GM12878 (cell line): ENCODE results near the gene COL24A1.

Experiments
- ATF2 ChIP-seq: IDR thresholded peaks from 2 replicates; pipeline ENCODE4 v1.6.1; 2012; ENCODE audit warnings: low read length, inconsistent platforms
- CBFB ChIP-seq: IDR thresholded peaks from 2 replicates; pipeline ENCODE4 v1.6.1; 2016; ENCODE audit warnings: antibody characterized with exemption, low read depth
- EZH2 ChIP-seq: IDR thresholded peaks from 2 replicates; pipeline ENCODE4 v1.6.1; 2012; ENCODE audit warnings: low read depth, mild to moderate bottlenecking, control low read depth, inconsistent platforms, low read length, borderline replicate concordance; ENCODE audit not compliant: control insufficient read depth
- PML ChIP-seq: IDR thresholded peaks from 2 replicates; pipeline ENCODE4 v1.6.1; 2012; ENCODE audit warnings: low read length, inconsistent platforms
- RCOR1 ChIP-seq: conservative IDR thresholded peaks from 2 replicates; pipeline ENCODE4 v1.6.1; 2012; ENCODE audit warnings: low read depth, low read length, improper control_type of control experiment
- SMC3 ChIP-seq: IDR thresholded peaks from 2 replicates; pipeline ENCODE4 v1.6.1; 2011; ENCODE audit warnings: low read length, improper control_type of control experiment, borderline replicate concordance
- ZNF24 ChIP-seq: fragments of 450-650 bp; IDR thresholded peaks from 2 replicates; pipeline ENCODE4 v1.6.1; 2017; ENCODE audit warnings: antibody characterized with exemption, mild to moderate bottlenecking
- TF ChIP-seq, protein P1 (sequence below): IDR thresholded peaks from 2 replicates; pipeline ENCODE4 v1.6.1; 2012; ENCODE audit warnings: mild to moderate bottlenecking, low read depth, low read length
- TF ChIP-seq, protein P2 (sequence below): fragments of 450-650 bp; conservative IDR thresholded peaks from 2 replicates; pipeline ENCODE4 v1.6.1; 2017; ENCODE audit warnings: mild to moderate bottlenecking, moderate library complexity

- TF ChIP-seq CBFB (no peak), ATF2 (peak; percentile 31; the same call in 1 of the 2 replicates), PML (no peak), EZH2 (no peak), SMC3 (no peak), RCOR1 (no peak), ZNF24 (no peak)
- TF ChIP-seq, protein P1, sequence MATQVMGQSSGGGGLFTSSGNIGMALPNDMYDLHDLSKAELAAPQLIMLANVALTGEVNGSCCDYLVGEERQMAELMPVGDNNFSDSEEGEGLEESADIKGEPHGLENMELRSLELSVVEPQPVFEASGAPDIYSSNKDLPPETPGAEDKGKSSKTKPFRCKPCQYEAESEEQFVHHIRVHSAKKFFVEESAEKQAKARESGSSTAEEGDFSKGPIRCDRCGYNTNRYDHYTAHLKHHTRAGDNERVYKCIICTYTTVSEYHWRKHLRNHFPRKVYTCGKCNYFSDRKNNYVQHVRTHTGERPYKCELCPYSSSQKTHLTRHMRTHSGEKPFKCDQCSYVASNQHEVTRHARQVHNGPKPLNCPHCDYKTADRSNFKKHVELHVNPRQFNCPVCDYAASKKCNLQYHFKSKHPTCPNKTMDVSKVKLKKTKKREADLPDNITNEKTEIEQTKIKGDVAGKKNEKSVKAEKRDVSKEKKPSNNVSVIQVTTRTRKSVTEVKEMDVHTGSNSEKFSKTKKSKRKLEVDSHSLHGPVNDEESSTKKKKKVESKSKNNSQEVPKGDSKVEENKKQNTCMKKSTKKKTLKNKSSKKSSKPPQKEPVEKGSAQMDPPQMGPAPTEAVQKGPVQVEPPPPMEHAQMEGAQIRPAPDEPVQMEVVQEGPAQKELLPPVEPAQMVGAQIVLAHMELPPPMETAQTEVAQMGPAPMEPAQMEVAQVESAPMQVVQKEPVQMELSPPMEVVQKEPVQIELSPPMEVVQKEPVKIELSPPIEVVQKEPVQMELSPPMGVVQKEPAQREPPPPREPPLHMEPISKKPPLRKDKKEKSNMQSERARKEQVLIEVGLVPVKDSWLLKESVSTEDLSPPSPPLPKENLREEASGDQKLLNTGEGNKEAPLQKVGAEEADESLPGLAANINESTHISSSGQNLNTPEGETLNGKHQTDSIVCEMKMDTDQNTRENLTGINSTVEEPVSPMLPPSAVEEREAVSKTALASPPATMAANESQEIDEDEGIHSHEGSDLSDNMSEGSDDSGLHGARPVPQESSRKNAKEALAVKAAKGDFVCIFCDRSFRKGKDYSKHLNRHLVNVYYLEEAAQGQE: no peak
- TF ChIP-seq, protein P2, sequence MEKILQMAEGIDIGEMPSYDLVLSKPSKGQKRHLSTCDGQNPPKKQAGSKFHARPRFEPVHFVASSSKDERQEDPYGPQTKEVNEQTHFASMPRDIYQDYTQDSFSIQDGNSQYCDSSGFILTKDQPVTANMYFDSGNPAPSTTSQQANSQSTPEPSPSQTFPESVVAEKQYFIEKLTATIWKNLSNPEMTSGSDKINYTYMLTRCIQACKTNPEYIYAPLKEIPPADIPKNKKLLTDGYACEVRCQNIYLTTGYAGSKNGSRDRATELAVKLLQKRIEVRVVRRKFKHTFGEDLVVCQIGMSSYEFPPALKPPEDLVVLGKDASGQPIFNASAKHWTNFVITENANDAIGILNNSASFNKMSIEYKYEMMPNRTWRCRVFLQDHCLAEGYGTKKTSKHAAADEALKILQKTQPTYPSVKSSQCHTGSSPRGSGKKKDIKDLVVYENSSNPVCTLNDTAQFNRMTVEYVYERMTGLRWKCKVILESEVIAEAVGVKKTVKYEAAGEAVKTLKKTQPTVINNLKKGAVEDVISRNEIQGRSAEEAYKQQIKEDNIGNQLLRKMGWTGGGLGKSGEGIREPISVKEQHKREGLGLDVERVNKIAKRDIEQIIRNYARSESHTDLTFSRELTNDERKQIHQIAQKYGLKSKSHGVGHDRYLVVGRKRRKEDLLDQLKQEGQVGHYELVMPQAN: no peak
These were observed 318.3 kb downstream of the COL24A1 start for GRCh38 chr1:85838238-85838637.
